GM12878 (cell line): ENCODE data around the gene CREB5. TPM values are rescaled to one million over a fixed set of nuclear protein-coding genes. Genes with fewer than 3 reads are reported as not detected.

Experiments
- ATF7 ChIP-seq: fragments of 450-650 bp; IDR thresholded peaks from 2 replicates; pipeline ENCODE4 v1.6.1; 2016; ENCODE audit warnings: low read depth, mild to moderate bottlenecking
- CEBPB ChIP-seq, 2 experiments: fragments of 150-350 bp in 1 of 2; IDR thresholded peaks; 2 replicates each; pipeline ENCODE4 v1.6.1; 2012 to 2014; ENCODE audit warnings: low read depth in 2 of 2, low read length in 2 of 2, borderline replicate concordance in 1 of 2, inconsistent platforms in 1 of 2
- GABPA ChIP-seq: IDR thresholded peaks from 2 replicates; pipeline ENCODE4 v1.6.1; 2014; ENCODE audit warnings: antibody characterized with exemption, low read depth, mild to moderate bottlenecking, inconsistent platforms
- MEF2A ChIP-seq: IDR thresholded peaks from 2 replicates; pipeline ENCODE4 v1.6.1; 2011; ENCODE audit warnings: low read depth, mild to moderate bottlenecking, low read length, moderate library complexity; ENCODE audit not compliant: insufficient read depth
- NFYB ChIP-seq: IDR thresholded peaks from 2 replicates; pipeline ENCODE4 v1.6.1; 2011; ENCODE audit warnings: low read depth, mild to moderate bottlenecking, low read length, improper control_type of control experiment, moderate library complexity; ENCODE audit not compliant: insufficient read depth
- NRF1 ChIP-seq: conservative IDR thresholded peaks from 2 replicates; pipeline ENCODE4 v1.6.1; 2011; ENCODE audit warnings: mild to moderate bottlenecking, low read depth, low read length, improper control_type of control experiment
- RFX5 ChIP-seq: IDR thresholded peaks from 2 replicates; pipeline ENCODE4 v1.6.1; 2011; ENCODE audit warnings: low read depth, low read length, improper control_type of control experiment
- SP1 ChIP-seq: IDR thresholded peaks from one replicate; pipeline ENCODE4 v1.6.1; 2011; ENCODE audit warnings: low read depth, low read length
- TBL1XR1 ChIP-seq: IDR thresholded peaks from 2 replicates; pipeline ENCODE4 v1.6.1; 2012; ENCODE audit warnings: low read depth, low read length, improper control_type of control experiment
- TCF12 ChIP-seq: IDR thresholded peaks from 2 replicates; pipeline ENCODE4 v1.6.1; 2011; ENCODE audit warnings: low read depth, mild to moderate bottlenecking, low read length
- ZNF217 ChIP-seq: fragments of 450-650 bp; IDR thresholded peaks from 2 replicates; pipeline ENCODE4 v1.6.1; 2017; ENCODE audit warnings: antibody characterized with exemption, mild to moderate bottlenecking
- ZNF274 ChIP-seq: IDR thresholded peaks from one replicate; pipeline ENCODE4 v1.8.0; 2011; ENCODE audit not compliant: insufficient read length, insufficient read depth
- polyA plus RNA-seq, 11 experiments: library from polyadenylated mRNA; depleted of rRNA in 4 of 11; unstranded in 6 of 11; stranded (reverse) in 5 of 11; fragments of >200 nt; fragmentation: Nextera tagmentation in 4 of 11; fragmentation: Illumina TruSeq in 1 of 11; extraction: Ambion mirVana in 4 of 11; extraction: Trizol in 1 of 11; gene quantifications; 1 replicate in 1 of 11; 2 replicates in 10 of 11; pipeline versions ENCODE4 v1.2.1 to v1.2.3, GENCODE V29; 2011 to 2016; ENCODE audit warnings: inconsistent platforms in 2 of 11, missing spikeins in 2 of 11, low read depth in 1 of 11
- total RNA-seq, 4 experiments: library from RNA; depleted of rRNA in 3 of 4; stranded (reverse); fragments of >200 nt in 3 of 4; fragmentation: Illumina TruSeq in 1 of 4; extraction: Trizol in 1 of 4; gene quantifications; 2 replicates each; pipeline versions ENCODE4 v1.2.1 to v1.2.3, GENCODE V29; 2013 to 2021
- TF ChIP-seq, protein P1 (sequence below): fragments of 450-650 bp; IDR thresholded peaks from 2 replicates; pipeline ENCODE4 v1.6.1; 2017; ENCODE audit warnings: antibody characterized with exemption, mild to moderate bottlenecking, moderate library complexity
- TF ChIP-seq, protein P2 (sequence below): fragments of 450-650 bp; IDR thresholded peaks from 2 replicates; pipeline ENCODE4 v1.6.1; 2017; ENCODE audit warnings: mild to moderate bottlenecking, moderate library complexity
- TF ChIP-seq, protein P3 (sequence below): IDR thresholded peaks from 2 replicates; pipeline ENCODE4 v1.6.1; 2012; ENCODE audit warnings: mild to moderate bottlenecking, low read depth, low read length
- TF ChIP-seq, protein P4 (sequence below): fragments of 450-650 bp; IDR thresholded peaks from 2 replicates; pipeline ENCODE4 v1.6.1; 2016; ENCODE audit warnings: mild to moderate bottlenecking
- TF ChIP-seq, protein P5 (sequence below): fragments of 450-650 bp; IDR thresholded peaks from 2 replicates; pipeline ENCODE4 v1.6.1; 2014; ENCODE audit warnings: mild to moderate bottlenecking

Gene CREB5
- total and polyA plus RNA-seq, 10 of the 15 experiments (the other 5 are each of a cell fraction or from before 2014, with no cell fraction given) = 12.9 to 74.1 (median 53.0) TPM

DNA sequence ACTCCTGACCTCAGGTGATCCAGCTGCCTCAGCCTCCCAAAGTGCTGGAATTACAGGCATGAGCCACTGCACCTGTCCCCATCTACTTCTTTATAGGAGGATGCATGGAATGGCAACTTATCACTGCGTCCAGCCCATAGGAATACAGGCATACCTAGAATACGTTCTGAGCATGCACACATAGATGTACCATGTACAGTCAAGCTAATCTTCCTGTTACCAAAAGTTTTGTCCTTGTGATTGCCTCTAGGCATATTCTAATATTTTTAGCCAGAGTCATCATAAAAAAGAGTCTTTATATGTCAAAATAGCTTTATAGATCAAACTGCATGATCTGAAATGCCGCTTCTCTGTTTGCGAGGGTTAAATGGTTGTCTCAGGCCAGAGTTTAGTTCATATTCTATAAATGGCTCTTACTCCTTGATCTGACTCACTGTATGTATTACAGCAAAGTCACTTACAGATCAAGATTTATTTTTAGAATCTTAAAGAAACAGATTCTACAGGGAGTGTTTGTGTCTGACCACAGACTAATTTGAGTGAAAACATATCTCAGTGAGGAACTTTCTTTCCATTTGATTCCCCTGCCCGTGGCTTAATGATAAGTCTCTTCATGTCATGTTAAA, 210.9 kb downstream of the CREB5 start (continued):
- TF ChIP-seq, protein P1, sequence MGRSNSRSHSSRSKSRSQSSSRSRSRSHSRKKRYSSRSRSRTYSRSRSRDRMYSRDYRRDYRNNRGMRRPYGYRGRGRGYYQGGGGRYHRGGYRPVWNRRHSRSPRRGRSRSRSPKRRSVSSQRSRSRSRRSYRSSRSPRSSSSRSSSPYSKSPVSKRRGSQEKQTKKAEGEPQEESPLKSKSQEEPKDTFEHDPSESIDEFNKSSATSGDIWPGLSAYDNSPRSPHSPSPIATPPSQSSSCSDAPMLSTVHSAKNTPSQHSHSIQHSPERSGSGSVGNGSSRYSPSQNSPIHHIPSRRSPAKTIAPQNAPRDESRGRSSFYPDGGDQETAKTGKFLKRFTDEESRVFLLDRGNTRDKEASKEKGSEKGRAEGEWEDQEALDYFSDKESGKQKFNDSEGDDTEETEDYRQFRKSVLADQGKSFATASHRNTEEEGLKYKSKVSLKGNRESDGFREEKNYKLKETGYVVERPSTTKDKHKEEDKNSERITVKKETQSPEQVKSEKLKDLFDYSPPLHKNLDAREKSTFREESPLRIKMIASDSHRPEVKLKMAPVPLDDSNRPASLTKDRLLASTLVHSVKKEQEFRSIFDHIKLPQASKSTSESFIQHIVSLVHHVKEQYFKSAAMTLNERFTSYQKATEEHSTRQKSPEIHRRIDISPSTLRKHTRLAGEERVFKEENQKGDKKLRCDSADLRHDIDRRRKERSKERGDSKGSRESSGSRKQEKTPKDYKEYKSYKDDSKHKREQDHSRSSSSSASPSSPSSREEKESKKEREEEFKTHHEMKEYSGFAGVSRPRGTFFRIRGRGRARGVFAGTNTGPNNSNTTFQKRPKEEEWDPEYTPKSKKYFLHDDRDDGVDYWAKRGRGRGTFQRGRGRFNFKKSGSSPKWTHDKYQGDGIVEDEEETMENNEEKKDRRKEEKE = no peak
- TF ChIP-seq ATF7 = peak; percentile 74
- TF ChIP-seq CEBPB (IDR thresholded peaks at IDR 0.05; ENCODE audit: borderline replicate concordance in 1 of 2, low read depth in 2 of 2, low read length in 2 of 2) = no peak
- no peak for TF ChIP-seq GABPA
- no peak for TF ChIP-seq TCF12
- TF ChIP-seq, protein P2, sequence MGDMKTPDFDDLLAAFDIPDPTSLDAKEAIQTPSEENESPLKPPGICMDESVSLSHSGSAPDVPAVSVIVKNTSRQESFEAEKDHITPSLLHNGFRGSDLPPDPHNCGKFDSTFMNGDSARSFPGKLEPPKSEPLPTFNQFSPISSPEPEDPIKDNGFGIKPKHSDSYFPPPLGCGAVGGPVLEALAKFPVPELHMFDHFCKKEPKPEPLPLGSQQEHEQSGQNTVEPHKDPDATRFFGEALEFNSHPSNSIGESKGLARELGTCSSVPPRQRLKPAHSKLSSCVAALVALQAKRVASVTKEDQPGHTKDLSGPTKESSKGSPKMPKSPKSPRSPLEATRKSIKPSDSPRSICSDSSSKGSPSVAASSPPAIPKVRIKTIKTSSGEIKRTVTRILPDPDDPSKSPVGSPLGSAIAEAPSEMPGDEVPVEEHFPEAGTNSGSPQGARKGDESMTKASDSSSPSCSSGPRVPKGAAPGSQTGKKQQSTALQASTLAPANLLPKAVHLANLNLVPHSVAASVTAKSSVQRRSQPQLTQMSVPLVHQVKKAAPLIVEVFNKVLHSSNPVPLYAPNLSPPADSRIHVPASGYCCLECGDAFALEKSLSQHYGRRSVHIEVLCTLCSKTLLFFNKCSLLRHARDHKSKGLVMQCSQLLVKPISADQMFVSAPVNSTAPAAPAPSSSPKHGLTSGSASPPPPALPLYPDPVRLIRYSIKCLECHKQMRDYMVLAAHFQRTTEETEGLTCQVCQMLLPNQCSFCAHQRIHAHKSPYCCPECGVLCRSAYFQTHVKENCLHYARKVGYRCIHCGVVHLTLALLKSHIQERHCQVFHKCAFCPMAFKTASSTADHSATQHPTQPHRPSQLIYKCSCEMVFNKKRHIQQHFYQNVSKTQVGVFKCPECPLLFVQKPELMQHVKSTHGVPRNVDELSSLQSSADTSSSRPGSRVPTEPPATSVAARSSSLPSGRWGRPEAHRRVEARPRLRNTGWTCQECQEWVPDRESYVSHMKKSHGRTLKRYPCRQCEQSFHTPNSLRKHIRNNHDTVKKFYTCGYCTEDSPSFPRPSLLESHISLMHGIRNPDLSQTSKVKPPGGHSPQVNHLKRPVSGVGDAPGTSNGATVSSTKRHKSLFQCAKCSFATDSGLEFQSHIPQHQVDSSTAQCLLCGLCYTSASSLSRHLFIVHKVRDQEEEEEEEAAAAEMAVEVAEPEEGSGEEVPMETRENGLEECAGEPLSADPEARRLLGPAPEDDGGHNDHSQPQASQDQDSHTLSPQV = no peak
- TF ChIP-seq, protein P3, sequence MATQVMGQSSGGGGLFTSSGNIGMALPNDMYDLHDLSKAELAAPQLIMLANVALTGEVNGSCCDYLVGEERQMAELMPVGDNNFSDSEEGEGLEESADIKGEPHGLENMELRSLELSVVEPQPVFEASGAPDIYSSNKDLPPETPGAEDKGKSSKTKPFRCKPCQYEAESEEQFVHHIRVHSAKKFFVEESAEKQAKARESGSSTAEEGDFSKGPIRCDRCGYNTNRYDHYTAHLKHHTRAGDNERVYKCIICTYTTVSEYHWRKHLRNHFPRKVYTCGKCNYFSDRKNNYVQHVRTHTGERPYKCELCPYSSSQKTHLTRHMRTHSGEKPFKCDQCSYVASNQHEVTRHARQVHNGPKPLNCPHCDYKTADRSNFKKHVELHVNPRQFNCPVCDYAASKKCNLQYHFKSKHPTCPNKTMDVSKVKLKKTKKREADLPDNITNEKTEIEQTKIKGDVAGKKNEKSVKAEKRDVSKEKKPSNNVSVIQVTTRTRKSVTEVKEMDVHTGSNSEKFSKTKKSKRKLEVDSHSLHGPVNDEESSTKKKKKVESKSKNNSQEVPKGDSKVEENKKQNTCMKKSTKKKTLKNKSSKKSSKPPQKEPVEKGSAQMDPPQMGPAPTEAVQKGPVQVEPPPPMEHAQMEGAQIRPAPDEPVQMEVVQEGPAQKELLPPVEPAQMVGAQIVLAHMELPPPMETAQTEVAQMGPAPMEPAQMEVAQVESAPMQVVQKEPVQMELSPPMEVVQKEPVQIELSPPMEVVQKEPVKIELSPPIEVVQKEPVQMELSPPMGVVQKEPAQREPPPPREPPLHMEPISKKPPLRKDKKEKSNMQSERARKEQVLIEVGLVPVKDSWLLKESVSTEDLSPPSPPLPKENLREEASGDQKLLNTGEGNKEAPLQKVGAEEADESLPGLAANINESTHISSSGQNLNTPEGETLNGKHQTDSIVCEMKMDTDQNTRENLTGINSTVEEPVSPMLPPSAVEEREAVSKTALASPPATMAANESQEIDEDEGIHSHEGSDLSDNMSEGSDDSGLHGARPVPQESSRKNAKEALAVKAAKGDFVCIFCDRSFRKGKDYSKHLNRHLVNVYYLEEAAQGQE = no peak
- no peak for TF ChIP-seq NRF1
- TF ChIP-seq NFYB = no peak
- TF ChIP-seq, protein P4, sequence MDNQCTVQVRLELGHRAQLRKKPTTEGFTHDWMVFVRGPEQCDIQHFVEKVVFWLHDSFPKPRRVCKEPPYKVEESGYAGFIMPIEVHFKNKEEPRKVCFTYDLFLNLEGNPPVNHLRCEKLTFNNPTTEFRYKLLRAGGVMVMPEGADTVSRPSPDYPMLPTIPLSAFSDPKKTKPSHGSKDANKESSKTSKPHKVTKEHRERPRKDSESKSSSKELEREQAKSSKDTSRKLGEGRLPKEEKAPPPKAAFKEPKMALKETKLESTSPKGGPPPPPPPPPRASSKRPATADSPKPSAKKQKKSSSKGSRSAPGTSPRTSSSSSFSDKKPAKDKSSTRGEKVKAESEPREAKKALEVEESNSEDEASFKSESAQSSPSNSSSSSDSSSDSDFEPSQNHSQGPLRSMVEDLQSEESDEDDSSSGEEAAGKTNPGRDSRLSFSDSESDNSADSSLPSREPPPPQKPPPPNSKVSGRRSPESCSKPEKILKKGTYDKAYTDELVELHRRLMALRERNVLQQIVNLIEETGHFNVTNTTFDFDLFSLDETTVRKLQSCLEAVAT = 0 out of 2 replicates have a peak, but pooled peaks have one; percentile 2
- no peak for TF ChIP-seq TBL1XR1
- TF ChIP-seq SP1 = no peak
- peak; percentile 99 for TF ChIP-seq MEF2A
- TF ChIP-seq, protein P5, sequence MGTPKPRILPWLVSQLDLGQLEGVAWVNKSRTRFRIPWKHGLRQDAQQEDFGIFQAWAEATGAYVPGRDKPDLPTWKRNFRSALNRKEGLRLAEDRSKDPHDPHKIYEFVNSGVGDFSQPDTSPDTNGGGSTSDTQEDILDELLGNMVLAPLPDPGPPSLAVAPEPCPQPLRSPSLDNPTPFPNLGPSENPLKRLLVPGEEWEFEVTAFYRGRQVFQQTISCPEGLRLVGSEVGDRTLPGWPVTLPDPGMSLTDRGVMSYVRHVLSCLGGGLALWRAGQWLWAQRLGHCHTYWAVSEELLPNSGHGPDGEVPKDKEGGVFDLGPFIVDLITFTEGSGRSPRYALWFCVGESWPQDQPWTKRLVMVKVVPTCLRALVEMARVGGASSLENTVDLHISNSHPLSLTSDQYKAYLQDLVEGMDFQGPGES = no peak
- no peak for TF ChIP-seq ZNF274
- TF ChIP-seq RFX5 = no peak
- no peak for TF ChIP-seq ZNF217
